MCF 10A (cell line): ENCODE results near the gene DIAPH3. TPM values are rescaled to one million over a fixed set of nuclear protein-coding genes. Genes with fewer than 3 reads are reported as not detected.

Experiments
- Bru-seq: library from RNA; stranded (reverse); fragments of 400-500 nt; gene quantifications from one replicate; lab custom pipeline; 2021; lab: Mats Ljungman, UMichigan
- BruChase-seq, 2 experiments: library from RNA; stranded (reverse); fragments of 400-500 nt; gene quantifications; one replicate each; lab custom pipeline; 2021; lab: Mats Ljungman, UMichigan
- BruUV-seq: library from RNA; stranded (reverse); fragments of 400-500 nt; replicated peaks from 2 replicates; lab custom pipeline; 2021; lab: Mats Ljungman, UMichigan
- CTCF ChIA-PET: fragments of 300-600 bp; sonication (Branson Sonifier 250); formaldehyde crosslinking; extraction: SDS; loops from one replicate; lab custom pipeline; 2021; ENCODE audit warnings: antibody characterized with exemption, inconsistent platforms; lab: Yijun Ruan, JAX
- POLR2A ChIA-PET: fragments of 300-600, 350-650 bp; sonication (Branson Sonifier 250); formaldehyde crosslinking; extraction: SDS; loops from one replicate; lab custom pipeline; 2020; ENCODE audit warnings: antibody characterized with exemption, inconsistent platforms; lab: Yijun Ruan, JAX
- DNase-seq: peaks from one replicate; pipeline ENCODE4 v3.0.0-alpha.2; 2018; ENCODE audit not compliant: unreplicated experiment
- H3K27ac Mint-ChIP-seq: one replicate; pipeline ENCODE4 v1.8.0; 2022; ENCODE audit warnings: mild to moderate bottlenecking, low read depth, mixed read lengths; ENCODE audit not compliant: unreplicated experiment
- H3K27me3 Mint-ChIP-seq: one replicate; pipeline ENCODE4 v1.8.0; 2022; ENCODE audit warnings: mixed read lengths; ENCODE audit not compliant: insufficient read depth, unreplicated experiment
- H3K36me3 Mint-ChIP-seq: one replicate; pipeline ENCODE4 v1.8.0; 2022; ENCODE audit warnings: mild to moderate bottlenecking, moderate library complexity, mixed read lengths; ENCODE audit not compliant: insufficient read depth, unreplicated experiment
- H3K4me1 Mint-ChIP-seq: one replicate; pipeline ENCODE4 v1.8.0; 2022; ENCODE audit warnings: mixed read lengths; ENCODE audit not compliant: insufficient read depth, unreplicated experiment
- H3K4me3 Mint-ChIP-seq: one replicate; pipeline ENCODE4 v1.8.0; 2022; ENCODE audit warnings: mild to moderate bottlenecking, moderate library complexity, mixed read lengths; ENCODE audit not compliant: unreplicated experiment
- H3K9me3 Mint-ChIP-seq: one replicate; pipeline ENCODE4 v1.8.0; 2022; ENCODE audit warnings: mixed read lengths; ENCODE audit not compliant: unreplicated experiment
- intact Hi-C: fragments of 100-400 bp; cut with micrococcal nuclease; formaldehyde crosslinking; loops from 2 replicates; pipeline ENCODE4 v1.14.1; 2022
- long read RNA-seq: library from polyadenylated mRNA; stranded (forward); transcript quantifications from one replicate; pipeline ENCODE4 v2.0.0, GENCODE V29; 2022
- total RNA-seq: library from RNA; stranded (reverse); gene quantifications from 2 replicates; pipeline ENCODE4 v1.2.3, GENCODE V29; 2022
- TF ChIP-seq, protein P1 (sequence below): fragments of 200-600 bp; IDR thresholded peaks from one replicate; pipeline ENCODE4 v1.8.0; 2022; ENCODE audit warnings: antibody characterized with exemption, mild to moderate bottlenecking; ENCODE audit not compliant: unreplicated experiment

Gene DIAPH3, protein sequence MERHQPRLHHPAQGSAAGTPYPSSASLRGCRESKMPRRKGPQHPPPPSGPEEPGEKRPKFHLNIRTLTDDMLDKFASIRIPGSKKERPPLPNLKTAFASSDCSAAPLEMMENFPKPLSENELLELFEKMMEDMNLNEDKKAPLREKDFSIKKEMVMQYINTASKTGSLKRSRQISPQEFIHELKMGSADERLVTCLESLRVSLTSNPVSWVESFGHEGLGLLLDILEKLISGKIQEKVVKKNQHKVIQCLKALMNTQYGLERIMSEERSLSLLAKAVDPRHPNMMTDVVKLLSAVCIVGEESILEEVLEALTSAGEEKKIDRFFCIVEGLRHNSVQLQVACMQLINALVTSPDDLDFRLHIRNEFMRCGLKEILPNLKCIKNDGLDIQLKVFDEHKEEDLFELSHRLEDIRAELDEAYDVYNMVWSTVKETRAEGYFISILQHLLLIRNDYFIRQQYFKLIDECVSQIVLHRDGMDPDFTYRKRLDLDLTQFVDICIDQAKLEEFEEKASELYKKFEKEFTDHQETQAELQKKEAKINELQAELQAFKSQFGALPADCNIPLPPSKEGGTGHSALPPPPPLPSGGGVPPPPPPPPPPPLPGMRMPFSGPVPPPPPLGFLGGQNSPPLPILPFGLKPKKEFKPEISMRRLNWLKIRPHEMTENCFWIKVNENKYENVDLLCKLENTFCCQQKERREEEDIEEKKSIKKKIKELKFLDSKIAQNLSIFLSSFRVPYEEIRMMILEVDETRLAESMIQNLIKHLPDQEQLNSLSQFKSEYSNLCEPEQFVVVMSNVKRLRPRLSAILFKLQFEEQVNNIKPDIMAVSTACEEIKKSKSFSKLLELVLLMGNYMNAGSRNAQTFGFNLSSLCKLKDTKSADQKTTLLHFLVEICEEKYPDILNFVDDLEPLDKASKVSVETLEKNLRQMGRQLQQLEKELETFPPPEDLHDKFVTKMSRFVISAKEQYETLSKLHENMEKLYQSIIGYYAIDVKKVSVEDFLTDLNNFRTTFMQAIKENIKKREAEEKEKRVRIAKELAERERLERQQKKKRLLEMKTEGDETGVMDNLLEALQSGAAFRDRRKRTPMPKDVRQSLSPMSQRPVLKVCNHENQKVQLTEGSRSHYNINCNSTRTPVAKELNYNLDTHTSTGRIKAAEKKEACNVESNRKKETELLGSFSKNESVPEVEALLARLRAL
- total RNA-seq (21.2 and 34.7 TPM in 2 replicates), Bru-seq, nascent RNA (percentile 75 among the genes with signal in this experiment), BruChase-seq, experiment 1, labeled RNA remaining after a 6-hour chase (percentile 57 among the genes with signal in this experiment), BruChase-seq, experiment 2, labeled RNA remaining after a 2-hour chase (percentile 64 among the genes with signal in this experiment)
- long read RNA-seq, full-length matches to known transcripts, result 77 of 102 reads
- long read RNA-seq, partial matches to known transcripts, result 11 of 102 reads
- long read RNA-seq, other reads (novel, unspliced or antisense), result 14 of 102 reads

DNA sequence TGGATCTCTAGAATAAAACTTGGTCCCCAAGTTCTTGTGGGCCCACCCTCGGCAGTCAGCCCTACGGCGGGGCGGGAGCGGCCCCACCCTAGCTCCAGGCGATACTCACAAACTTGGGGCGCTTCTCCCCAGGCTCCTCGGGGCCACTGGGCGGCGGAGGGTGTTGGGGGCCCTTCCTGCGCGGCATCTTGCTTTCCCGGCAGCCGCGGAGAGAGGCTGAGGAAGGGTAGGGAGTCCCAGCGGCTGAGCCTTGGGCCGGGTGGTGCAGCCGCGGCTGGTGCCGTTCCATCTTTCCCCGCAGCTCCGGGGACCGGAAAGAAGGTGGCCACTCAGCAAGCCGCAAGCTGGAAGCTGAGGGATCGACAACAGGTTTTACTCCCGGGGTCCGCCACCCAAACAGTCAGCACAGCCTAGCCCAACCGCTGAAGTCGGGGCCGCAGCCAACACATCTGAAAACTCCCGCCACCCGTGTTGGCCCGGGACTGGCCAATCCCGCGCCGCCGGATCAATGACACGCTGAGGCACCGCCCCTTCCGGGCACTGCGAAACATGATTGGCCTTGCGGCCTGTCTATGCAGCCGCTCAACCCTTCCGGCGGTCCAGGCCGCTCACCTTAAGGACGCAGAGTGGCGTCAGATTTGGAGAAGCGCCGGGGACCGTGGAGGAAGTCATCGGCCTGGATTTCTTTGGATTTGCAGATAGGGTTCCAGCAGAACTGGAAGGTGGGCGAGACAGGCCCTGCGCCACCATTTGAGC is at the start of gene DIAPH3:
TSS of gene DIAPH3 (minus strand) at position 451 of the 756 bp plus-strand sequence. CDS start at position 289, 162 bp downstream.
- peak; percentile 96 for DNase-seq
- ChIA-PET POLR2A (interaction anchor here (0.6 to 4.3 kb wide), 19 partner anchors 11 to 388 kb away, joined by 3 to 32 read pairs (median 3); partner anchors contain the start of gene TDRD3), CTCF (interaction anchor here (0.6 to 0.8 kb wide), 3 partner anchors 13 to 236 kb away, joined by 3 to 4 read pairs (median 3); no protein-coding TSS in a partner anchor)
- no peaks in the 10 kb centered on the region for H3K27me3 Mint-ChIP-seq
- BruUV-seq, result TSS peak; percentile 62
- no peaks in the 10 kb centered on the region for H3K36me3 Mint-ChIP-seq
- peak within 1 kb of the TSS; percentile 94 for H3K4me3 Mint-ChIP-seq
- H3K27ac Mint-ChIP-seq, result peak within 1 kb of the TSS; percentile 77
- TF ChIP-seq, protein P1, sequence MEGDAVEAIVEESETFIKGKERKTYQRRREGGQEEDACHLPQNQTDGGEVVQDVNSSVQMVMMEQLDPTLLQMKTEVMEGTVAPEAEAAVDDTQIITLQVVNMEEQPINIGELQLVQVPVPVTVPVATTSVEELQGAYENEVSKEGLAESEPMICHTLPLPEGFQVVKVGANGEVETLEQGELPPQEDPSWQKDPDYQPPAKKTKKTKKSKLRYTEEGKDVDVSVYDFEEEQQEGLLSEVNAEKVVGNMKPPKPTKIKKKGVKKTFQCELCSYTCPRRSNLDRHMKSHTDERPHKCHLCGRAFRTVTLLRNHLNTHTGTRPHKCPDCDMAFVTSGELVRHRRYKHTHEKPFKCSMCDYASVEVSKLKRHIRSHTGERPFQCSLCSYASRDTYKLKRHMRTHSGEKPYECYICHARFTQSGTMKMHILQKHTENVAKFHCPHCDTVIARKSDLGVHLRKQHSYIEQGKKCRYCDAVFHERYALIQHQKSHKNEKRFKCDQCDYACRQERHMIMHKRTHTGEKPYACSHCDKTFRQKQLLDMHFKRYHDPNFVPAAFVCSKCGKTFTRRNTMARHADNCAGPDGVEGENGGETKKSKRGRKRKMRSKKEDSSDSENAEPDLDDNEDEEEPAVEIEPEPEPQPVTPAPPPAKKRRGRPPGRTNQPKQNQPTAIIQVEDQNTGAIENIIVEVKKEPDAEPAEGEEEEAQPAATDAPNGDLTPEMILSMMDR, result no peak
- H3K4me1 Mint-ChIP-seq, result peaks cover 39% of the 10 kb centered on the region
- H3K9me3 Mint-ChIP-seq, result no peaks in the 10 kb centered on the region
- intact Hi-C loops, result loop anchor here (2.0 to 10.0 kb wide), 3 partner anchors 231 to 483 kb away; partner anchors contain the start of gene TDRD3

DNA sequence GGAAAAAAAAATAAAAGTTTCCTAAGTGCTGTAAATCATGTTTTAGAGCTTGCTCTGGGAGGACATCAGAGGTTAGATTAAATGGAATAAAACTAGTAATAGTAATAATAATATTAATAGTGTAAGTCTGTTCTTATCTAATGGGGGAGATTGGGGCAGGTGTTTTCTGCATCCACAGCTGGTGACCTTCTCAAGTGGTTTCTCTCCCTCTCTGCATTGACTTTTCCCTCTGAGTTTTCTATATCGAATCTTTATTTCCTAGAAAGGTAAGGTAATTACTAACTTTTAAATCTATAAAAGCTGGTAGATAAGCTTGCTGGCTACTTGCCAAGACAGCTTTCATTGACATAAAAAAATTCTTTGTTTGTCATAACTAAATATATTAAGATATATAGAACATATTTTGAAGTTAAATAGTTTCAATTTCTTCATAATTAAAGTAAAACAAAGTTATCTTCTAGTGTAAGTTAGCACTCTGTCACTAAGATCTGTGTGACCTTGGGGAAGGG is 49.6 kb upstream of the DIAPH3 start:
- POLR2A ChIA-PET, result interaction anchor here (0.7 to 0.8 kb wide), 2 partner anchors 54 to 73 kb away, joined by 4 to 7 read pairs; no protein-coding TSS in a partner anchor
- TF ChIP-seq, protein P1, result no peak

DNA sequence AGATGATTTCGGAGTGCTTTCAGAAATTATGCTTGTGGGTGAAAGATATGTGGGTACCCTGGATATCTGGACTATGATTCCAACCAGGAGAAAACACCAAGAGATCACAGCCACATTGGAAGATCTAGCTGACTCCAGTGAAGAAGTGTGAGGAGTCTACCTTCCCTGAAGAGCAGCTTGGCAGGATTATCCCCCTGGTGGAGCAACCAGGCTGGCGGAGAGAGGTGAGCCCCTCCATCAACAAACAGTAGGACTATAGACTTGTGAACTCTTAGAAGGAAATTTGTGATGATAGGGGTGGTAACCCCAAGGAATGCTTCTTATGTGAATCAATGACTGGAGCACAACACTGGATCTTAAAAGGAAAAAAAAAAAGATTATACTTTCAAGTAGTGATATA is 47.8 kb upstream of the DIAPH3 start:
- ChIA-PET CTCF (interaction anchor here (0.7 kb wide), 1 partner anchor 238 kb away, joined by 3 read pairs; no protein-coding TSS in a partner anchor), POLR2A (no interaction called here)
- H3K9me3 Mint-ChIP-seq, result no peaks in the 10 kb centered on the region
- H3K36me3 Mint-ChIP-seq, result no peaks in the 10 kb centered on the region
- no peak overlapping the region for H3K4me3 Mint-ChIP-seq
- H3K27ac Mint-ChIP-seq, result no peak overlapping the region
- TF ChIP-seq, protein P1, result no peak
- no peak for DNase-seq
- intact Hi-C loops, result no loop called here
- no TSS peak for BruUV-seq
- H3K27me3 Mint-ChIP-seq, result peaks cover 81% of the 10 kb centered on the region
- no peaks in the 10 kb centered on the region for H3K4me1 Mint-ChIP-seq

More for the DNA sequence above, 49.6 kb upstream of the DIAPH3 start:
- Mint-ChIP-seq H3K4me1 (no peaks in the 10 kb centered on the region), H3K9me3 (no peaks in the 10 kb centered on the region), H3K27ac (no peak overlapping the region), H3K4me3 (no peak overlapping the region), H3K27me3 (peaks cover 86% of the 10 kb centered on the region), H3K36me3 (no peaks in the 10 kb centered on the region)
- no TSS peak for BruUV-seq
- intact Hi-C loops, result no loop called here
- CTCF ChIA-PET, result interaction anchor here (0.7 to 1.4 kb wide), 2 partner anchors 11 to 216 kb away, joined by 3 to 8 read pairs; no protein-coding TSS in a partner anchor
- DNase-seq, result no peak
